GM11168 (cell line): ENCODE results near the gene CAMKMT.

Experiments
- in situ Hi-C: fragments of 300-500 bp; cut with MboI; formaldehyde crosslinking; loops from one replicate; pipeline ENCODE4 v1.12.0; 2022; ENCODE audit warnings: low sequenced_read_pairs; ENCODE audit not compliant: unreplicated experiment

Gene CAMKMT

GRCh38 chr2:44753552-44754285 lies 392.0 kb downstream of the CAMKMT start:
- in situ Hi-C loops, result no loop called here

DNA sequence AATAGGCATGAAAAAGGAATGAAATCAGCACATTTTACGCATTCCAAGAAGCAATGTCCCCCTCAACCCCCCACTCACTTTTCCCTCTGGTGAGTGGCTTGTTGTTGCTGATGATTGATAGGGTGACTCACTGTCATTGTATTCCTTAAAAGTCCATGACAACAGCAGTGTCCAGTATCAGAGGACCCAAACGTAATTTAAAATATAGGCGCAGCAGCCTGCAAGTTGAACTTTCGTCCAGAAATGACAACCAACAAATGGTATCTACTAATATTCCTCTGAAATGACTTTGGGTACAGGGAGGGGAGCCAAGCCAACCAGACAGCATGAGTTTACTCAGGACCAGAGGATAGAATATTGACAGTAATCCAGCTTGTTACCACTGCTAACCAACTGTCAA lies 396.8 kb downstream of the CAMKMT start:
- in situ Hi-C loops, result no loop called here

DNA sequence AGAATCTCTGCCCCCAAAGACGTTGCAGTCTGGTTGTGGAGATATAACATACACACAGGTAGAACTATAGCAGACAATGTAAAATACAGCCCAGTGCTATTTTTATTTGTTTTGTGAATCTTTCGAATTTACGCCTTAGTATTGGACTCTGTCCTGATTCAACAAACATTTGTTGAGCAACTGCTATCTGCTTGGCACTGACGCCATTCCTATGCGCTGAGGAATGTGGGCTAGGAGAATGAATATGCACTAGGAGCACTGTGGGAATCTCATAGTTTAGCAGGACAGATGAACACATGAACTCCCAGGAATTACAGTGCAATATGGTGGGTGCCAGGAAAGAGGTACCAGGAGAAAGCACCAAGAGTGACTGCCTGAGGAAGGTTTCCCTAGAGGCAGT lies 398.1 kb downstream of the CAMKMT start:
- in situ Hi-C loops, result no loop called here

- in situ Hi-C loops, result no loop called here
Observed at GRCh38 chr2:44763275-44763782, 401.6 kb downstream of the CAMKMT start.

DNA sequence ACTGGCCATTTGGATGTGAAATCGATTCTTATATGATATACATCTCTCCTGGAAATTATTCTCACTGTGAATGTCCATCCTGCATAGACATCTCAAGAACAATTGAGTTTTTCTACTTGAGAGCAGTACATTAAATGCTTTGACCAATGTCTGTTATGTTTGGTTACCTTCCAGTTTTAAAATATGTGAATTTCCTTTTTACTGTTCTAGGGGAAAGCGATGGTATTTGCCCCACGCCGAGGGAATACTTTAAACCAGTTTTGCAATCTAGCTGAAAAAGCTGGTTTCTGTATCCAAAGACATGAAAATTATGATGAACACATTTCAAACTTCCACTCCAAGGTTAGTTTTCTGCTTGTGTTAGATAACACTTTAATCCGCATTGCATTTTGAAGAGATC lies 404.5 kb downstream of the CAMKMT start:
- in situ Hi-C loops, result no loop called here

DNA sequence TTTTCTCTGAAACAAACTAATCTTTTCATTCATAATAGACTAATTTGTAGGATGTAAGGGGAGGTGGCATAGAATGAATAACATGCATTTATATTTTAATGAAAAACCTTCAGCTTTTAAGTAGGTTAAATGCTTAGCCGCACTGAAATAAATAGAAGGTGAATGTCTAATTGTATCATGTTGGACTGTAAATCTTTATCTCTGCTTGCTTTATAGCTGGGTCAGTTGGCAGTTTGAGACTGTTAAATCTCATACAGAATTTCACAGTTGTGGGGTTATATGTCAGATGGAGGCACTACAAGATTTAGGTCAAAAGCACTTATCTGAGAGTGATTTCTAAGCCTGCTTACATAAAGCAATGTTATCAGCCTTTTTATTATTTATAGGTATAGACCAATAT lies 405.0 kb downstream of the CAMKMT start:
- in situ Hi-C loops, result no loop called here

GRCh38 chr2:44767691-44768090 lies 405.9 kb downstream of the CAMKMT start:
- in situ Hi-C loops, result no loop called here

DNA sequence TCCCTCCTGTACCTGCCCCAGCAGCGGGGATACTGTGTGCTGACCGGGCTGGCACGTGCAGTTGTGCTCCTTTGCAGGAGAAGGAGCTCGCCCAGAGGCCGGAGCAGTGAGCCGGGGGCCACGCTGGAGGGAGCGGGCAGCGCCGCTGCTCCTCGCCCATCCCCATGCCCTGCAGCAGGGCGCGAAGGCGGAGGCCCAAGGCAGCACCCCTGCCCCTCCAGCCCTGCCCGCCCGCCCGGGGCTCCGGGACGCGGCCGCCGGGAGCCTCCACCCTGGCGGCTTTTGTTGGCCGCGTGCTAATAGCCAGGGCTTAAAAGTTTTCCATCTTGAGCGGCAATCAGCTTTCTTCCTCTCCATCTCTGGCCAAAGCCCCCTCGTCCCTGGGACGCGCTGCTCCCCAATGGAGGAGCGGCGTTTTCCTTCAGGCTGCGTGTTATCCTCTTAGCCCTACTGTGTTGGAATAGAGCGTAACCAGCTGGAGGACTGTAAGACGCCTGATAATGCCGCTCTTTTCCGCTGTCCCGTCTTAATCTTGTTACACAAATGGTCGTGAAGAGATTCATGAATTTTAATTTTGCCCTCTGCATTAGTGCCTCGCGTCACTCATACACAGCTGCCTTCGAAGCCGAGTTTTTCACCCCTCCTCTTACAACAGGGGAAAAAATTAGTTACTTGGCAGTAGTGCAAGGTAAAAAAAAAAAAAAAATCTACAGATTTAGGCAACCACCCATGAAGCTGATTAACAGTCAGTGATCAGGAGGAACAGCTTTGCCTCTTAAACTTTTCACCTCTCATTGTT lies 406.9 kb downstream of the CAMKMT start:
- in situ Hi-C loops, result no loop called here

DNA sequence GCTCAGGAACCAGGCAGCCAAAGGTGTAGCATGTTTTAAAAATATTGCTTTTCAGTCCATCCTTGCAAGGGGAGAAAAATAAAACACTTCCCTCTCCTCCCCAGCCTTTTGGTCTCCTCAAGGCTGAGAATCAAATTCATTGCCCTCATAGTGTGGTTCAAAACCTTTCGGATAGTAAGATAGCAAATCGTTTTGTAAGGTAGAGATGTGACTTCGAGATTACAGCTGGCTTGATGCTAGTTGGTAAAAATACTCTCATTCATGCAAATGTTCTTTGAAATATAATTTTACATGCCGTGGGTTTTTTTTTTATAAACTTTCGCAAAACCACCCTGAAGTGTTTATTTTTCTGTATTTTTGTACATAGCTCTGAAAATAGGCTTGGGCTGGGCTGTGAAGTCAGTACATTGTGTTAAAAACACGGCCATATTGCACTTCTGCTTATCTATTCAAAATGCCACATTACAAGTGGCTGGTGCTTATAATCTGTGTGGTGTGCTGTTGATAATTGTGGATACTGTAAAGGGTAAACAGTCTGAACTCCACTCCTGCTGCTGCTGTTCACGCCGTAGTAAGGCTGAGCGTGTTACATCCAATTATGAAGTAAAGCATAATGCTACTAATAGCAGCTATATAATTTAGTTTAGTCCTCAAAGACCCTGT lies 407.7 kb downstream of the CAMKMT start:
- in situ Hi-C loops, result loop anchor here (10.0 kb wide), 1 partner anchor 175 kb away; the partner anchor contains the start of gene SIX3

DNA sequence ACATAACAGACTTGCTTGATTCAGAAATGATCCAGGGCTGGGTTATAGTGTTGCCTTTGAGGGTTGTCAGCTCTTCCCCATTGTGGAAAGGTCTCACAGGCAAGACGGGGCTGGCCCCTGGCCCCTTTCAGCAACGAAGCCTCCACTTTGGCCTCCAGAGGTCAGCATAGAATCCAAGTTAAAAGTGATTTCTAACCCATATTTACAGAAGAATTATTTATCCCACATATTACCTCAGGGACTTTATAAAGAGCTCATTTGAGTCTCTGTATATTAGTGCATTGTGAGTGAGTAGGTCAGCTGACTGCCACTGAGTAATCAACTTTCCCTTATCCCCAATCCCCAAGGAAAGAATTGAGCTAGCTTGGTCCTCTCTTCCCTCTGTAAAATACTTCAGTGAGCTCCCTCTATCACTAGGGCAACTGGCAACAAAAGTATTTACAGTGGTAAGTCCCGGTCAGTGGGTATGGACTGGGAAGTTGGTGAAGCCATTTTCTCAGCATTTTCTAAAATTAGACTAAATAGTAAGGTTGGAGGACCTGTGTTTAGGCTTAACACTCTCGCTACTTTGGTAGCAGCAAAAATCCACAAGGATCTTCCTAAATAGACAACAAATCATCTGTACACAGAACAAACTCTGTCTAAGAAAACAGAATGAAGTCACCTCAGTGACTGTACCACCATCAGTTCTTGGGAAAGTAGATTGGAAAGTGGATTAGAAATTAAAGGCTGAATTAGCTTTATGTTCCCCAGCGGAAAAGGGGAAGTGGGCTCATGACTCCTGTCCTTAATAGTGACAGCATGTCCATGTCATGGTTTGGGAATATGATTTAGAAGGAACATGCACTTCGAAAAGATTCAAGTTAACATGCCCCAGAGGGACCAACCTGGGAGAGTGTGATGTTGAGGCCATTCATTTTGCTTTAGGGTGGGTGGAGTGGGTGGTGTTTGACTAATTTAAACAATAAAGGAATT lies 408.8 kb downstream of the CAMKMT start:
- in situ Hi-C loops, result loop anchor here (10.0 kb wide), 1 partner anchor 174 kb away; the partner anchor contains the start of gene SIX3

GRCh38 chr2:44771522-44771921 lies 409.8 kb downstream of the CAMKMT start:
- in situ Hi-C loops, result loop anchor here (10.0 kb wide), 1 partner anchor 173 kb away; the partner anchor contains the start of gene SIX3

DNA sequence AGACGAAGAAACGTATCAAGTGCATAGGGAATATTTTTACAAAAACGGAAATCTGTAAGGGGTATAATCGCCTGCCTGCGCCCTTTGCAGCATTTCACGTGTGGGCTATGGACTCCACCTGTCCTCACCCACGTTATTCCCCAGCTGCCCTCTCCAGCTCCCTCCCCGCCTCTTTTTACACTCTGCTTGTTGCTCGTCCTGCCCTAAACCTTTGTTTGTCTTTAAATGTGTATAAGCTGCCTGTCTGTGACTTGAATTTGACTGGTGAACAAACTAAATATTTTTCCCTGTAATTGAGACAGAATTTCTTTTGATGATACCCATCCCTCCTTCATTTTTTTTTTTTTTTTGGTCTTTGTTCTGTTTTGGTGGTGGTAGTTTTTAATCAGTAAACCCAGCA lies 410.4 kb downstream of the CAMKMT start:
- in situ Hi-C loops, result loop anchor here (10.0 kb wide), 1 partner anchor 173 kb away; the partner anchor contains the start of gene SIX3

DNA sequence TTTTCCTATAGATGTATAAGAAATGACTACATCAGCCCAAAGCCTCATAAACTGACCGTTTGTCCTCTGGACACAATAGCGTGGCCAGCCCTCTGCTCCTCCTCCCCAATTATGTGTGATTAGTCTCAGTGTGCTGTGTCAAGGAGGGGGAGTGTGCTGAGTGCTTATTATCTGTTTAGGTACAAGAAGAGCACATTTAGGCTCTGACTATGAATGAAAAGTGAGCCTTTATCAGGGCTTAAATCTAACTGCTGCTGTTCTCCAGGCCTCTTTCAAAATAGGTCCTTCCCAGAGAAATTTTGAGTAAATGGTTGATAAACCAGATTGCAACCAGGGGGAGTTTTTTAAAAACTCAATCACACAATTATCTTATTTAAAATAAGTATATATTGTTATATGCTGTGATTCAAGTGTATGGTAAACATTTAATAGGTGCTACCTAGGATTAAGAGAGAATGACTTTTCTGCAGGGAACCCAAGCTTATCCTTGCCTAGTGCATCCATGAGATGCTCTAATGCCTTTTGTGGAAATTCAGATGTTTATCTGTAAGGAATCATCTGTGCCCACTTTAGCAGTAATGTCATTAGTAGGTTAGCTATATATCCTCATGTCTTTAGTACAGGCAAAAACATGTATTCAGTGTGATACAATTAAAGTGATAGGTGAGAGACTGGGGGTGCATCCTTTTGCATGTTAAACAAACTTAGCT lies 411.1 kb downstream of the CAMKMT start:
- in situ Hi-C loops, result loop anchor here (10.0 kb wide), 1 partner anchor 172 kb away; the partner anchor contains the start of gene SIX3

GRCh38 chr2:44774826-44775492 lies 413.2 kb downstream of the CAMKMT start:
- in situ Hi-C loops, result loop anchor here (10.0 kb wide), 1 partner anchor 170 kb away; the partner anchor contains the start of gene SIX3

- in situ Hi-C loops, result loop anchor here (10.0 kb wide), 1 partner anchor 168 kb away; the partner anchor contains the start of gene SIX3
Observed at GRCh38 chr2:44777036-44777435, 415.3 kb downstream of the CAMKMT start.

DNA sequence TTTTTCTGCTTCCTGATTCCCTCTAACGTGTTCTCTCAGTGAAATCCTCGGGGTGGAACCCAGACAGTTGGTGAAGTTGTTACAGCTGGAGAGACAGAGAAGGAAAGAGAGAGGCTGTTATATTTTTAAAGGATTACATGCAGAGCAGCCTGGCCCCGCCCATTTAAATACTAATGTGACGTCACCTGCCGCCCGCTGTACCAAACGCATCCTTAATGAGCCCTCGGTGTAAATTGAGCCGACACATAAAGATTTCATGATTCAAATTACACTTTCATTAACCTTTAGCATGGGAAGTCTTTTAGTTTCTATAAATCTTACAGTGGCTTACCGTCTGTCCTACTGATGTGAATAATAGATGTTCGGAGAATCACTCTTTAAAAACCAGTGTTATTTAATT lies 415.8 kb downstream of the CAMKMT start:
- in situ Hi-C loops, result loop anchor here (10.0 kb wide), 1 partner anchor 167 kb away; the partner anchor contains the start of gene SIX3

- in situ Hi-C loops, result loop anchor here (10.0 kb wide), 1 partner anchor 167 kb away; the partner anchor contains the start of gene SIX3
Observed at GRCh38 chr2:44778221-44778654, 416.5 kb downstream of the CAMKMT start.
